Measurements from ENCODE around the gene LRRFIP1.

Gene LRRFIP1

DNA sequence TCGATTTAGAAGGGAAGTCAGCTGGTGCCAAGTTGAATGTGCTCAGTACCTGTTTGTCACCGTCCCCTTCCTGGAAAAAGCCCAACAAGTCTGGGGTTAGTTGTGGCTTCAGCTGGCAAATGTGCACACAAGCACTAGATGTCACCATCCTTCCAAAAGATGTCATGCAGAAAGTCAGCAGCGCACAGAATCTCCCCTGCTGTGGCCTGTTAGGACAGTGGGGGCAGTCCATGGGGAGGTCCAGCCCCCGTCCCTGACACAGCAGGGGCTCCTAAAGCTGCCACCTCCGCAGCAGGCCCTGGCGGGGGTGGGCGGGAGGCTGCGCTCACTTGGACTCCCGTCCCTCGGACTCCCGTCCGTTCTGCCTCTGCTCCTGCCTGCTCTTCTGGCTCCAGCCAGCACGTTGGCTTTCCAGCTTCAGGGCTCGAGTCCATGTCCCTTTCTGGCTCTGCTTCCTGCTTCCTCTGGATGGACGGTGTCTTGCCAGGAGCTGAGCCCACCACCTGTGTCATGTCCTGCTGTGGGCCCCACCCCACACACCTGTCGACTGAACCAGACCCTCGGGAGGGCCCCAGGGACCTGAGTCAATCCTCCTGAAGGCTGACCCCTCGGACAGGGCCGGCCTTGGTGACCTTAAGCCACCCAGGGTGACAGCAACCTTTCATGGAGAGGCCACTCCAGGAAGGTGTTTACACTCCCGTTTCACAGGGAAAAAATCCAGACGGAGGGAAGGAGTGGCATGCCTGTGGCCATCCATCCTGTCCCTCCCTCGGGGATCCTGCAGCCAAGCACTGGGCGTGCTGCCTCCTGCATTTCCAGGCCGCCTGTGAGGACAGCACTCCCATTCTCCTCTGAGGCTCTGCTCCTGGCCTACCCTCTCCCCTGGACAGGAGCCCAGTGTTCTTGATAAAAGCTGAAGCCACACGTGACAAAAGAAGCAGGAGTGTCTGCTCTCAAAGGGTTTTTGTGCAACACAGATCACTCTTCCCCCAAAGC lies 45.3 kb upstream of the LRRFIP1 start:
- peak; percentile 22; the same call in 1 of the 2 replicates for TF ChIP-seq EGR1 (IDR thresholded peaks at IDR 0.05)
- no peak for TF ChIP-seq NFIC (IDR thresholded peaks at IDR 0.05)
- peak; percentile 45; the same call in 1 of the 2 replicates for TF ChIP-seq RAD21 (IDR thresholded peaks at IDR 0.05; ENCODE audit: low read depth)

DNA sequence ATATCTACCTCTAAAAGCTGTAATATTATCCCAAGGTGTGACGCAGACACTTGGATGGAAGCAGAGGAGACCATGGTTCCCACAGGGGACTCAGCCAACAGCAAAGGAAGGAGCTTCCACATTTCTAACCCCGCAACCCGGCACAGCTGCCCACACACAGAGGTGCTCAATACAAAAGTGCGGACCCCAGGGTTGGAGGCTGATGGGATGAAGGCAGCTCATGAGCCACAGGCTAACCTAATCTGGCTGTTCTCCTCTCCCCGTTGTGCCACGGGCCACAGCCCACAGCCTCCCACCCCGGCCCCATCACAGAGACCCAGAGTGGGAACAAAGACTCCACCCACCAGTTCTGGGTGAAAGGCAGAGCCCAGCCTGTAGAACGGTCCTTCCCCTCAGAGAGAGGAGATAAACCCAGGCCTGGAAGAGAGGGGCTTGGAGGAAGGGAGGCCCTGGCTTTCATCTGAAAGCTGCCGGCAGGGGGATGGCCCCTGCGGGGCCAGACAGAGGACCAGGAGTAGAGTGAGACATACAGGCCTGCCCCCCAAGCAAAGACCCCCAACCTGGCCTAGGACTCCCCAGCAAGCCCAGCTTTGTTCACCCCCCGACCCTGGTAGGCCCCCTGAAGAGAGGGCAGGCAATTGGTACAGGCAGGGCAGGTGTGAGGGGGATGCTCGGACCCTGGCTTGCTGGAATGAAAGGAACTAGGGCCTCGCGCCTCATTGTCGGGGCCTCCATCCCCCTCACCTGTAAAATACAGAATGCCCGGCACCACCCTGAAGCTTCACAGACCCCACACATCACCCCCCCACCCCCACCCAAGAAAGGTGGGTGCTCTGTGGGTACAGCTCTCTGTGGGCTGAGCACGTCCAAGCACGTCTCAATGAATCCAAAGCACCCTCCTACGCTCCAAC lies 43.7 kb upstream of the LRRFIP1 start:
- TF ChIP-seq RAD21 (IDR thresholded peaks at IDR 0.05; ENCODE audit: low read depth) (no peak), CREB1 (IDR thresholded peaks at IDR 0.05; ENCODE audit: low read depth) (no peak), TEAD4 (IDR thresholded peaks at IDR 0.05) (no peak), CEBPB (IDR thresholded peaks at IDR 0.05) (no peak), YY1 (IDR thresholded peaks at IDR 0.05; ENCODE audit: low read depth) (no peak), NFIC (IDR thresholded peaks at IDR 0.05) (no peak), EGR1 (IDR thresholded peaks at IDR 0.05) (no peak), FOXM1 (IDR thresholded peaks at IDR 0.05; ENCODE audit: borderline replicate concordance, low read depth) (no peak), ZBTB7A (IDR thresholded peaks at IDR 0.05; ENCODE audit: low read depth) (no peak), EP300 (IDR thresholded peaks at IDR 0.05; ENCODE audit: borderline replicate concordance) (no peak), TCF12 (IDR thresholded peaks at IDR 0.05; ENCODE audit: low read depth) (no peak), TAF1 (IDR thresholded peaks at IDR 0.05; ENCODE audit: low read depth) (no peak)
- TF ChIP-seq, protein P1, sequence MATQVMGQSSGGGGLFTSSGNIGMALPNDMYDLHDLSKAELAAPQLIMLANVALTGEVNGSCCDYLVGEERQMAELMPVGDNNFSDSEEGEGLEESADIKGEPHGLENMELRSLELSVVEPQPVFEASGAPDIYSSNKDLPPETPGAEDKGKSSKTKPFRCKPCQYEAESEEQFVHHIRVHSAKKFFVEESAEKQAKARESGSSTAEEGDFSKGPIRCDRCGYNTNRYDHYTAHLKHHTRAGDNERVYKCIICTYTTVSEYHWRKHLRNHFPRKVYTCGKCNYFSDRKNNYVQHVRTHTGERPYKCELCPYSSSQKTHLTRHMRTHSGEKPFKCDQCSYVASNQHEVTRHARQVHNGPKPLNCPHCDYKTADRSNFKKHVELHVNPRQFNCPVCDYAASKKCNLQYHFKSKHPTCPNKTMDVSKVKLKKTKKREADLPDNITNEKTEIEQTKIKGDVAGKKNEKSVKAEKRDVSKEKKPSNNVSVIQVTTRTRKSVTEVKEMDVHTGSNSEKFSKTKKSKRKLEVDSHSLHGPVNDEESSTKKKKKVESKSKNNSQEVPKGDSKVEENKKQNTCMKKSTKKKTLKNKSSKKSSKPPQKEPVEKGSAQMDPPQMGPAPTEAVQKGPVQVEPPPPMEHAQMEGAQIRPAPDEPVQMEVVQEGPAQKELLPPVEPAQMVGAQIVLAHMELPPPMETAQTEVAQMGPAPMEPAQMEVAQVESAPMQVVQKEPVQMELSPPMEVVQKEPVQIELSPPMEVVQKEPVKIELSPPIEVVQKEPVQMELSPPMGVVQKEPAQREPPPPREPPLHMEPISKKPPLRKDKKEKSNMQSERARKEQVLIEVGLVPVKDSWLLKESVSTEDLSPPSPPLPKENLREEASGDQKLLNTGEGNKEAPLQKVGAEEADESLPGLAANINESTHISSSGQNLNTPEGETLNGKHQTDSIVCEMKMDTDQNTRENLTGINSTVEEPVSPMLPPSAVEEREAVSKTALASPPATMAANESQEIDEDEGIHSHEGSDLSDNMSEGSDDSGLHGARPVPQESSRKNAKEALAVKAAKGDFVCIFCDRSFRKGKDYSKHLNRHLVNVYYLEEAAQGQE (IDR thresholded peaks at IDR 0.05; ENCODE audit: low read depth), result no peak
- TF ChIP-seq, protein P2, sequence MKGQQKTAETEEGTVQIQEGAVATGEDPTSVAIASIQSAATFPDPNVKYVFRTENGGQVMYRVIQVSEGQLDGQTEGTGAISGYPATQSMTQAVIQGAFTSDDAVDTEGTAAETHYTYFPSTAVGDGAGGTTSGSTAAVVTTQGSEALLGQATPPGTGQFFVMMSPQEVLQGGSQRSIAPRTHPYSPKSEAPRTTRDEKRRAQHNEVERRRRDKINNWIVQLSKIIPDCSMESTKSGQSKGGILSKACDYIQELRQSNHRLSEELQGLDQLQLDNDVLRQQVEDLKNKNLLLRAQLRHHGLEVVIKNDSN (IDR thresholded peaks at IDR 0.05), result no peak
- TF ChIP-seq, protein P3, sequence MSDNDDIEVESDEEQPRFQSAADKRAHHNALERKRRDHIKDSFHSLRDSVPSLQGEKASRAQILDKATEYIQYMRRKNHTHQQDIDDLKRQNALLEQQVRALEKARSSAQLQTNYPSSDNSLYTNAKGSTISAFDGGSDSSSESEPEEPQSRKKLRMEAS (IDR thresholded peaks at IDR 0.05), result no peak

DNA sequence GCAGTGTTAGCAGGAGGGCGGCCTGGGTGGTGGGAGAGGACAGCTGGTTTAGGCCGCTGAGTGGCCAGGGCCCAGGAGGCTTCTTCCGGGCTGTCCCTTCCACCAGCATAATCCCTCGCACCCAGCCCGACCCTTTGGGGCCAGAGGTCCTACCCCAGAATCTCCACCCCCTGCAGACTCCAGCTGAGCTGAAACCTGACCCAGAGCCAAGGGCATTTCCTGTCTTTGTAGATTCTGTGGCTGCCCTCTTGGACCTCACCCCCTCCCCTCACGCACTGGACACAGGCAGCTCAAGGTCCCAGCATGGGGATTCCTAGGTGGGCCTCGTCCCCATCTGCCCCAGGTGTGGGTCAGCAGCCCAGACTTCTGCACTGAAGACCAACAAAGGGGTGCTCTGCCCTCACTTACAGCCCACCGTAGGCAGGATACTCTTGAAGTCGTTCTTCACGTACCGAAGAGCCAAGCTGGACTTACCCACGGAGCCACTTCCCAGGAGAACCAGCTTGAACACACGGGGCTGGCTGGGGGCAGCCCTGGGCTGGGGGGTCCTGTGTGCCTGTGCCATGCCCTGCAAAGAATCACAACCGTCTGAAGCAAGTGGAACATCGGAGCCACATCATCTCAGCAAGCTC lies 41.7 kb upstream of the LRRFIP1 start:
- no peak for TF ChIP-seq RAD21 (IDR thresholded peaks at IDR 0.05; ENCODE audit: low read depth)
- TF ChIP-seq, protein P1 (IDR thresholded peaks at IDR 0.05; ENCODE audit: low read depth), result no peak
- TF ChIP-seq TCF12 (IDR thresholded peaks at IDR 0.05; ENCODE audit: low read depth), result no peak
- no peak for TF ChIP-seq CREB1 (IDR thresholded peaks at IDR 0.05; ENCODE audit: low read depth)
- TF ChIP-seq, protein P3 (IDR thresholded peaks at IDR 0.05), result no peak
- TF ChIP-seq CEBPB (IDR thresholded peaks at IDR 0.05), result no peak
- TF ChIP-seq EP300 (IDR thresholded peaks at IDR 0.05; ENCODE audit: borderline replicate concordance), result no peak

DNA sequence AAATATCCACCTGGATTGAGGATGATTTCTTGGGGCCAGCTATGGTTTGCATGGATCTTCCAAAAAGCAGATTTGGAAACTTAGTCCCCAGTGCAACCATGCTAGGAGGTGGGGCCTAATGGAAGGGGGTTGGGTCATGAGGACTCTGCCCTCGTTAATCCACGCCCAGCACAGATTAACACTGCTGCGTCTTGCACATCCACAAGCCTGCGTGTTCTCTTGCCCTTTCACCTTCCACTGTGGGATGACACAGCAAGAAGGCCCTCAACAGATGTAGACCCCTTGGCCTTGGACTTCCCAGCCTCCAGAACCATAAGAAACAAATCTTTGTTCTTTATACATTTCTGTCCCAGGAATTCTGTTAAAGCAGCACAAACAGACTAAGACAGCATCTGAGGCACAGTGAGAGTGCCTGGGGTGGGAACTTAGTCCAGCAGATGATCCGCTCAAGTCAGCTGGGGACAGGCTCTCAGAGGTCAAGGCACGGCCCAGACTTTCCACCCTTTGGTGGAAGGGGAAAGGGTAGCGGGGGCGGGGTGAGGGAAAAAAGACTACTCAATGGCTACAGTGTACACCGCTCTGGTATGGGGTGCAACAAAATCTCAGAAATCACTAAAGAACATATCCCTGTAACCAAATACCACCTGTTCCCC lies 39.2 kb upstream of the LRRFIP1 start:
- no peak for TF ChIP-seq NFIC (IDR thresholded peaks at IDR 0.05)

DNA sequence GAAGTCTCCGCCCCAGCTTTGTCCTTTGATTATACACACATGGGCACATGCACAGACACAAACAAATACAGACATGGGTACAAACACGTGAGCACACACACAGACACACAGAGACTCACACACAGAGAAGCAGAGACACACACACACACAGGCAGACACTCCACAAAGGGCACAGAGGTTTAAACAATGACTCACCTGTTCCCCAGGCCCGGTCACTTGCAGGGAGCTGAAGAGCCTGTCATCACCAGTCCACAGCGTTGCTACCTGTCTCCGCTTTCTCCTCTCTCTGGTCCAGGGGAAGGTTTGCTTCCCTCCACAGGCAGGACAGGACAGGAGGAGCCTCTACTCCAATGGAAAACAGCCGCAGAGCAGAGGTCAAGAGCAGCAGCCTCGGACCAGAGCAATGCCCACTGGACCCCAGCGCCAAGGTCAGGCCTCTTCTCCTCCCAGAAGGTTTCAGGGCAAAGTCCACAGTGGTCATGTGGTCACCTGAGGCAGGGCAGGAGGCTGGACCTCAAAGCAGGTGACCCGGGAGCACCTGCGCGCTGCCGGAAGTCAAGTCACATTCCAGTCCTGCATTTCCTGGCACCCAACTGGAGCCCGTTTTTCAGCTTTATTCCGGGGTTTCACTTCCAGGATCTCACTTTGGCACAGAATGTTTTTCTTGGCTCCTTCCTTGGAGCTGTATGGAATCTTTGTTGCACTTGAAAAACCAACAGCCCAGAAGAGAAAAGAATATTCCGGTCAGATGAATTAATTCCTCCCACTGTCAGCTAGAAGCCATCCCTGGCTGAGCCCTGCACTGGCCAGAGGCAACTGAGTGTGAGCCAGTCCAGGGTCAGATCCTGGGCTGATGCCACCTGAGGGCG lies 36.9 kb upstream of the LRRFIP1 start, which contains the start of gene RAB17:
RAB17 (minus strand) TSS at position 463 of the 869 bp plus-strand sequence. CDS start 4,580 bp downstream, outside the sequence.
- no peak for TF ChIP-seq FOXM1 (IDR thresholded peaks at IDR 0.05; ENCODE audit: borderline replicate concordance, low read depth)
- TF ChIP-seq CEBPB (IDR thresholded peaks at IDR 0.05), result peak; percentile 3; the same call in 1 of the 2 replicates
- TF ChIP-seq ZBTB7A (IDR thresholded peaks at IDR 0.05; ENCODE audit: low read depth), result peak; percentile 37; the same call in 1 of the 2 replicates
- peak; percentile 71 for TF ChIP-seq NFIC (IDR thresholded peaks at IDR 0.05)
- TF ChIP-seq, protein P3 (IDR thresholded peaks at IDR 0.05), result peak; percentile 19
- TF ChIP-seq, protein P2 (IDR thresholded peaks at IDR 0.05), result peak; percentile 95
- 0 out of 2 replicates have a peak, but pooled peaks have one; percentile 4 for TF ChIP-seq RAD21 (IDR thresholded peaks at IDR 0.05; ENCODE audit: low read depth)
- peak; percentile 8; the same call in 1 of the 2 replicates for TF ChIP-seq EP300 (IDR thresholded peaks at IDR 0.05; ENCODE audit: borderline replicate concordance)
- peak; percentile 43; the same call in 1 of the 2 replicates for TF ChIP-seq TAF1 (IDR thresholded peaks at IDR 0.05; ENCODE audit: low read depth)
- TF ChIP-seq EGR1 (IDR thresholded peaks at IDR 0.05), result no peak
- peak; percentile 85 for TF ChIP-seq TEAD4 (IDR thresholded peaks at IDR 0.05)
- no peak for TF ChIP-seq YY1 (IDR thresholded peaks at IDR 0.05; ENCODE audit: low read depth)
